ENCODE data around the gene GTPBP8.

The GTPBP8 gene

GRCh38 chr3:112990672-112991602, at the start of gene GTPBP8:
GTPBP8 (plus strand) TSS chr3:112990984; CDS start chr3:112991000, 16 bp downstream.
- peak; percentile 90 for DNase-seq (ENCODE audit: low spot score)

- DNase-seq (ENCODE audit: low spot score), result no peak
Observed at GRCh38 chr3:112948346-112948838, 42.4 kb upstream of the GTPBP8 start.

- DNase-seq (ENCODE audit: low spot score), result no peak
Observed at GRCh38 chr3:112956351-112956750, 34.4 kb upstream of the GTPBP8 start.

- no peak for DNase-seq (ENCODE audit: low spot score)
Observed at GRCh38 chr3:112958811-112959560, 31.8 kb upstream of the GTPBP8 start.

GRCh38 chr3:112963683-112964082, 27.1 kb upstream of the GTPBP8 start:
- DNase-seq (ENCODE audit: low spot score), result no peak

GRCh38 chr3:112965656-112966055, 25.1 kb upstream of the GTPBP8 start:
- DNase-seq (ENCODE audit: low spot score), result no peak

- peak; percentile 7 for DNase-seq (ENCODE audit: low spot score)
Observed at GRCh38 chr3:112966633-112967032, 24.2 kb upstream of the GTPBP8 start.

- DNase-seq (ENCODE audit: low spot score), result no peak
Observed at GRCh38 chr3:112967425-112967824, 23.4 kb upstream of the GTPBP8 start.

- DNase-seq (ENCODE audit: low spot score), result no peak
Observed at GRCh38 chr3:112967828-112968227, 23.0 kb upstream of the GTPBP8 start.

- no peak for DNase-seq (ENCODE audit: low spot score)
Observed at GRCh38 chr3:112972158-112972557, 18.6 kb upstream of the GTPBP8 start.

GRCh38 chr3:112973325-112974177, 17.2 kb upstream of the GTPBP8 start:
- DNase-seq (ENCODE audit: low spot score), result no peak

- DNase-seq (ENCODE audit: low spot score), result no peak
Observed at GRCh38 chr3:112974178-112974517, 16.6 kb upstream of the GTPBP8 start.

GRCh38 chr3:112974894-112975293, 15.9 kb upstream of the GTPBP8 start, which contains the start of gene CD200R1:
CD200R1 (minus strand) TSS chr3:112975103; CDS start chr3:112974857, 246 bp downstream.
- no peak for DNase-seq (ENCODE audit: low spot score)

GRCh38 chr3:112976001-112976400, 14.8 kb upstream of the GTPBP8 start:
- DNase-seq (ENCODE audit: low spot score), result no peak

GRCh38 chr3:112976953-112977352, 13.8 kb upstream of the GTPBP8 start:
- DNase-seq (ENCODE audit: low spot score), result no peak

GRCh38 chr3:112979244-112979832, 11.4 kb upstream of the GTPBP8 start:
- peak; percentile 35 for DNase-seq (ENCODE audit: low spot score)

- no peak for DNase-seq (ENCODE audit: low spot score)
Observed at GRCh38 chr3:112980080-112980479, 10.7 kb upstream of the GTPBP8 start.

- no peak for DNase-seq (ENCODE audit: low spot score)
Observed at GRCh38 chr3:112982710-112983109, 8.1 kb upstream of the GTPBP8 start.

- DNase-seq (ENCODE audit: low spot score), result no peak
Observed at GRCh38 chr3:112984485-112984884, 6.3 kb upstream of the GTPBP8 start.

- no peak for DNase-seq (ENCODE audit: low spot score)
Observed at GRCh38 chr3:112987710-112988334, 3.0 kb upstream of the GTPBP8 start.

- DNase-seq (ENCODE audit: low spot score), result no peak
Observed at GRCh38 chr3:112995800-112996199, 5.0 kb downstream of the GTPBP8 start.
